ENCODE data around the gene RFX2.

RFX2 gene

GRCh38 chr19:6023085-6023682, 87.1 kb downstream of the RFX2 start:
- DNase-seq (ENCODE audit: insufficient read length) (no peak), FAIRE-seq (peak; percentile 38)
- TF ChIP-seq TAF1 (IDR thresholded peaks at IDR 0.05; ENCODE audit: borderline replicate concordance, low read depth, low read length) (no peak), POLR2A (IDR thresholded peaks at IDR 0.05; ENCODE audit: low read depth, low read length) (no peak)

DNA sequence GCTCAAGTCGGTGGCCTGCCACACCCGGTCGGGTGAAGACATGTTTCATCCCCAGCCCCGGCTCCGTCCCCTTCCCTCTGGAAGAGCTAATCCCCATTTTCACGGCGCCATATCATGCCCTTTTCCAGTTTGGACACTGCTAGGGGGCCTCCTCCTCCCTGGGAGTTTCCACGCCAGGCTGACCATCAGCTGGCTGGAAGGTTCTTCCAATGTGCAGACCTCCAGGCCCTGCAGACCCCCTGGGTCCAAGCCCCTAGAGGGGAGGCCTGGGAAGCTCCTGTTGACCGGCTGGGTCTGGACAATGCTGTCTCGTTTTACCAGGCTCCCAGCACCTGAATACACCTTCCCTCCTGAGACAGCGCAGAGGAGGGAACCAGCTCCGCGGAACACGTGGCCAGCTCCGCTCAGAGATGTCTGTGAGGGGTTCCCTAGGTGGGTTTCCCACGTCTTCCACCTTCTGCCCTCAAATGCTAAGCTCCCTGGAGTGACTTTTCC, 87.7 kb downstream of the RFX2 start:
- TF ChIP-seq POLR2A (IDR thresholded peaks at IDR 0.05; ENCODE audit: low read depth, low read length): no peak
- no peak for TF ChIP-seq TAF1 (IDR thresholded peaks at IDR 0.05; ENCODE audit: borderline replicate concordance, low read depth, low read length)
- no peak for TF ChIP-seq POLR2AphosphoS5 (IDR thresholded peaks at IDR 0.05; ENCODE audit: low read depth, low read length)
- FAIRE-seq: no peak

GRCh38 chr19:6021878-6022569, 88.3 kb downstream of the RFX2 start:
- peak; percentile 75 for DNase-seq (ENCODE audit: insufficient read length)
- peak; percentile 95 for FAIRE-seq
- TF ChIP-seq POLR2A (IDR thresholded peaks at IDR 0.05; ENCODE audit: low read depth, low read length) (no peak), TAF1 (IDR thresholded peaks at IDR 0.05; ENCODE audit: borderline replicate concordance, low read depth, low read length) (no peak), POLR2AphosphoS5 (IDR thresholded peaks at IDR 0.05; ENCODE audit: low read depth, low read length) (no peak)

More for the DNA sequence above, 87.7 kb downstream of the RFX2 start:
- no peak for DNase-seq (ENCODE audit: insufficient read length)

GRCh38 chr19:6020972-6021805, 89.1 kb downstream of the RFX2 start:
- no peak for TF ChIP-seq POLR2AphosphoS5 (IDR thresholded peaks at IDR 0.05; ENCODE audit: low read depth, low read length)
- no peak for TF ChIP-seq TAF1 (IDR thresholded peaks at IDR 0.05; ENCODE audit: borderline replicate concordance, low read depth, low read length)
- TF ChIP-seq POLR2A (IDR thresholded peaks at IDR 0.05; ENCODE audit: low read depth, low read length): no peak
- DNase-seq (ENCODE audit: insufficient read length) (no peak), FAIRE-seq (no peak)

DNA sequence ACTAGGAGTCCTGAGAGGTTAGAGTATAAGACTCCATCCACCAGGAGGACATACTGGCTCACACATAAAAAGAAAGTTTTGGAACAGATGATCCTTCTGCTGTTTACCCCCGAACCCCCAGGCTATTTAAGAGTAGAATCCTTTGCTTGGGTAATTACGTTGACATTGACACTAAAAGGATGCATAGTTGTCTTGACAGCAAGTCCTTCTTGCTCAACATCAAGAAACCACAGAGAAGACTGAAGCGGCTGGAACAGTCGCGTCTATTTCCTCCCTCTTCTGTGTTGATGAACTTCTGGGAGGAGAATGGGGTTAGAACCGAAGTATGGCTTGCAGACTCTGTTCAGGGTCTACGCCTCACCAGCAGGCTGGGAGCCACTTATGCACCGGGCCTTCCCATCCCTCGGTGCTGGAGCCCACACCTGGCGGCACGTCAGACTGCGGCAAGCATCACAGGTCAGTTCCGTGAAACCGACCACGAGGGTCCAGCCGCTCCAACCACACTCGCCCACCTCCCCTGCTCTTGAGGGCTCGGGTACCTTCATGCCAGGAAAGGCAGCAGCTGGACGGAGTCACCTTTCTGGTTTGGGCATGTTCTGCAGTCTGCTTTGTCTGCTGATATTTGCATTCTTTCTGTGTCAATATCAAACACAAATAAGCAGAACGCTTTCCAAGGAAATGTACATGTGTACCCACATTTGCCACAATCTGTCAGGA, 90.0 kb downstream of the RFX2 start:
- no peak for DNase-seq (ENCODE audit: insufficient read length)
- no peak for TF ChIP-seq POLR2A (IDR thresholded peaks at IDR 0.05; ENCODE audit: low read depth, low read length)
- no peak for TF ChIP-seq TAF1 (IDR thresholded peaks at IDR 0.05; ENCODE audit: borderline replicate concordance, low read depth, low read length)
- no peak for TF ChIP-seq POLR2AphosphoS5 (IDR thresholded peaks at IDR 0.05; ENCODE audit: low read depth, low read length)
- FAIRE-seq: no peak

DNA sequence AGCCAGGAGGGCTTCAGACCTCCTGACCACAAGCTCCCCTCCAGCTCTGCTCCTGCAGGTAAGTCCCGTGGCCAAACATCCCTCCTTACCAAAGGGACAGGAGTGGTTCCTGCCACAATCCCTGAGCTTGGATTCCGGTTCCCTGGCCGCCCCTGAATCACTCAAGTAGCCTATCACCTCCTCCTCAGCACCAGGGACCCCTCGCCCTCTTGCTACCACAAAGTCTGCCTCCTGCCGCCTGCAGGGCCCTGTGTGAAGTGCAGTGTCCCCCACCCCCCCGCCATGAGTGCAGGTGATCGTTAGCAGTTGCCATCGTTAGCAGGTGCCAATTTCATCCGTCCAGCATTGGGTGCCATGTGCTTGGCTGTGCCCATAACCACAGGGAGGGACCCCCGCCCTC, 91.5 kb downstream of the RFX2 start:
- FAIRE-seq (no peak), DNase-seq (ENCODE audit: insufficient read length) (no peak)
- TF ChIP-seq POLR2AphosphoS5 (IDR thresholded peaks at IDR 0.05; ENCODE audit: low read depth, low read length) (no peak), TAF1 (IDR thresholded peaks at IDR 0.05; ENCODE audit: borderline replicate concordance, low read depth, low read length) (no peak), POLR2A (IDR thresholded peaks at IDR 0.05; ENCODE audit: low read depth, low read length) (no peak)

DNA sequence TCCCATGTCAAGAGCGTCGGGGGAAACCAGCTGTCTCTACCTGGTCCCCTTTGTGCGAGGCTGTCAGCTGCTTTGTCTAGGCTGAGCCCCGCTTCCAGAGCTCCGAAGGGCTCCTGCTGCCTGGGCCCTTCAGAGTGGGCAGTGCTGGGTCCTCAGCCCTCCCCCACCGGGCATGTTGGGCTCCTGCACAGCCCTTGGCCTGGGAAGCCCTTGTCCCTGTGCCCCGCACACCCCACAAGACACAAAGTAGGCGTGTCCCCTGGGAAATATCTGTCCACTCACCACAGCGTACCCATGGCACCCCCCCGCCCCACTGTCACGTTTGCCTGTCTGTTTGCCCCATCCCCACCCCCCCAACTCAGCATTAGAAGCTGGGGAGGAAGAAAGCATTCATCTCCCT, 92.7 kb downstream of the RFX2 start:
- DNase-seq (ENCODE audit: insufficient read length): no peak
- TF ChIP-seq POLR2A (IDR thresholded peaks at IDR 0.05; ENCODE audit: low read depth, low read length) (no peak), TAF1 (IDR thresholded peaks at IDR 0.05; ENCODE audit: borderline replicate concordance, low read depth, low read length) (no peak), POLR2AphosphoS5 (IDR thresholded peaks at IDR 0.05; ENCODE audit: low read depth, low read length) (no peak)
- FAIRE-seq: no peak

- no peak for TF ChIP-seq POLR2AphosphoS5 (IDR thresholded peaks at IDR 0.05; ENCODE audit: low read depth, low read length)
- no peak for TF ChIP-seq POLR2A (IDR thresholded peaks at IDR 0.05; ENCODE audit: low read depth, low read length)
- no peak for TF ChIP-seq TAF1 (IDR thresholded peaks at IDR 0.05; ENCODE audit: borderline replicate concordance, low read depth, low read length)
- no peak for DNase-seq (ENCODE audit: insufficient read length)
- no peak for FAIRE-seq
Measured at GRCh38 chr19:6015841-6016545, 94.3 kb downstream of the RFX2 start.

GRCh38 chr19:6014551-6015135, 95.7 kb downstream of the RFX2 start:
- TF ChIP-seq POLR2AphosphoS5 (IDR thresholded peaks at IDR 0.05; ENCODE audit: low read depth, low read length) (no peak), POLR2A (IDR thresholded peaks at IDR 0.05; ENCODE audit: low read depth, low read length) (no peak), TAF1 (IDR thresholded peaks at IDR 0.05; ENCODE audit: borderline replicate concordance, low read depth, low read length) (no peak)
- DNase-seq (ENCODE audit: insufficient read length) (no peak), FAIRE-seq (no peak)

- no peak for DNase-seq (ENCODE audit: insufficient read length)
- TF ChIP-seq POLR2AphosphoS5 (IDR thresholded peaks at IDR 0.05; ENCODE audit: low read depth, low read length) (no peak), POLR2A (IDR thresholded peaks at IDR 0.05; ENCODE audit: low read depth, low read length) (no peak), TAF1 (IDR thresholded peaks at IDR 0.05; ENCODE audit: borderline replicate concordance, low read depth, low read length) (no peak)
- FAIRE-seq: no peak
Measured at GRCh38 chr19:6012426-6013170, 97.7 kb downstream of the RFX2 start.
